ENCODE results near the gene ADSL. TPM values are rescaled to one million over a fixed set of nuclear protein-coding genes. Genes with fewer than 3 reads are reported as not detected.
A peak's percentile ranks its signal among the peaks of the same experiment; 100 is the strongest.

Gene ADSL
- total and polyA plus RNA-seq, 2 experiments from 2014 or later, result 72.5 to 123 TPM

GRCh38 chr22:40335358-40335757, 10.9 kb upstream of the ADSL start:
- no peaks in the 10 kb centered on the region for H4K20me1 ChIP-seq (ENCODE audit: insufficient read depth)
- no peak overlapping the region for H3K4me2 ChIP-seq (ENCODE audit: unreplicated experiment)
- no peak overlapping the region for H2AFZ ChIP-seq
- H3K27me3 ChIP-seq (replicated peaks; ENCODE audit: insufficient read depth), result no peaks in the 10 kb centered on the region
- no peak overlapping the region for H3K4me3 ChIP-seq
- no peaks in the 10 kb centered on the region for H3K9me3 ChIP-seq (ENCODE audit: low read depth)
- no peaks in the 10 kb centered on the region for H3K79me2 ChIP-seq (ENCODE audit: insufficient read depth)
- no peaks in the 10 kb centered on the region for H3F3A ChIP-seq (ENCODE audit: insufficient read depth)
- H3K36me3 ChIP-seq (ENCODE audit: low read depth), result 0 out of 2 replicates have a peak, but pooled peaks cover 2% of the 10 kb centered on the region
- no peak for TF ChIP-seq EZH2phosphoT487 (IDR thresholded peaks at IDR 0.05; ENCODE audit: insufficient read depth, low read depth)
- TF ChIP-seq EZH2 (IDR thresholded peaks at IDR 0.05; ENCODE audit: insufficient read depth, poor library complexity, severe bottlenecking), result no peak
- H3K9me2 ChIP-seq (ENCODE audit: insufficient read depth), result no peaks in the 10 kb centered on the region
- peak; percentile 12 for DNase-seq
- in situ Hi-C loops (cut with MboI), result loop anchor here (25.0 kb wide), 1 partner anchor 773 kb away; the partner anchor contains the start of gene CACNA1I
- no peak overlapping the region for H3K9ac ChIP-seq
- 18 to 21% methylated on average over 2 of the region's 2 CpGs for WGBS, 2 experiments (ENCODE audit: low coverage in 1 of 2, low lambda C conversion rate in 2 of 2, missing lambda C conversion rate in 2 of 2)
- no peaks in the 10 kb centered on the region for H3K4me1 ChIP-seq (ENCODE audit: insufficient read depth)
- no peak overlapping the region for H3K27ac ChIP-seq

- WGBS, 2 experiments (ENCODE audit: low coverage in 1 of 2, low lambda C conversion rate in 2 of 2, missing lambda C conversion rate in 2 of 2), result 97 to 98% methylated on average over 5 of the region's 5 CpGs
- H3K79me2 ChIP-seq (ENCODE audit: insufficient read depth), result no peaks in the 10 kb centered on the region
- H3K27me3 ChIP-seq (replicated peaks; ENCODE audit: insufficient read depth), result no peaks in the 10 kb centered on the region
- H3K4me2 ChIP-seq (ENCODE audit: unreplicated experiment), result no peak overlapping the region
- no peaks in the 10 kb centered on the region for H3K9me3 ChIP-seq (ENCODE audit: low read depth)
- no peak for TF ChIP-seq EZH2 (IDR thresholded peaks at IDR 0.05; ENCODE audit: insufficient read depth, poor library complexity, severe bottlenecking)
- no peak for TF ChIP-seq EZH2phosphoT487 (IDR thresholded peaks at IDR 0.05; ENCODE audit: insufficient read depth, low read depth)
- no peaks in the 10 kb centered on the region for H3K9me2 ChIP-seq (ENCODE audit: insufficient read depth)
- no peak overlapping the region for H3K9ac ChIP-seq
- DNase-seq, result no peak
- H3K36me3 ChIP-seq (ENCODE audit: low read depth), result no peaks in the 10 kb centered on the region
- H3K4me3 ChIP-seq, result no peak overlapping the region
- H3F3A ChIP-seq (ENCODE audit: insufficient read depth), result 0 out of 2 replicates have a peak, but pooled peaks cover 11% of the 10 kb centered on the region
- in situ Hi-C loops (cut with MboI), result loop anchor here (10.0 to 25.0 kb wide), 2 partner anchors 295 to 778 kb away; partner anchors contain the start of gene CACNA1I
- no peaks in the 10 kb centered on the region for H4K20me1 ChIP-seq (ENCODE audit: insufficient read depth)
- H3K27ac ChIP-seq, result no peak overlapping the region
- no peak overlapping the region for H2AFZ ChIP-seq
- 0 out of 2 replicates have a peak, but pooled peaks cover under 1% of the 10 kb centered on the region for H3K4me1 ChIP-seq (ENCODE audit: insufficient read depth)
Measured at GRCh38 chr22:40340044-40340443, 6.3 kb upstream of the ADSL start.

- Histone ChIP-seq H3K4me3 (no peak overlapping the region), H3K27ac (no peak overlapping the region), H3F3A (ENCODE audit: insufficient read depth) (0 out of 2 replicates have a peak, but pooled peaks cover 13% of the 10 kb centered on the region), H3K9me2 (ENCODE audit: insufficient read depth) (no peaks in the 10 kb centered on the region), H3K4me1 (ENCODE audit: insufficient read depth) (0 out of 2 replicates have a peak, but pooled peaks cover 3% of the 10 kb centered on the region), H3K79me2 (ENCODE audit: insufficient read depth) (no peaks in the 10 kb centered on the region), H4K20me1 (ENCODE audit: insufficient read depth) (no peaks in the 10 kb centered on the region), H2AFZ (no peak overlapping the region), H3K4me2 (ENCODE audit: unreplicated experiment) (no peak overlapping the region), H3K27me3 (replicated peaks; ENCODE audit: insufficient read depth) (no peaks in the 10 kb centered on the region), H3K9me3 (ENCODE audit: low read depth) (no peaks in the 10 kb centered on the region), H3K36me3 (ENCODE audit: low read depth) (no peaks in the 10 kb centered on the region), H3K9ac (no peak overlapping the region)
- DNase-seq, result no peak
- WGBS, 2 experiments (ENCODE audit: low coverage in 1 of 2, low lambda C conversion rate in 2 of 2, missing lambda C conversion rate in 2 of 2), result 49 to 51% methylated on average over 4 of the region's 4 CpGs
- in situ Hi-C loops (cut with MboI), result loop anchor here (10.0 to 25.0 kb wide), 2 partner anchors 297 to 779 kb away; partner anchors contain the start of gene CACNA1I
- no peak for TF ChIP-seq EZH2phosphoT487 (IDR thresholded peaks at IDR 0.05; ENCODE audit: insufficient read depth, low read depth)
- no peak for TF ChIP-seq EZH2 (IDR thresholded peaks at IDR 0.05; ENCODE audit: insufficient read depth, poor library complexity, severe bottlenecking)
Measured at GRCh38 chr22:40341604-40342003, 4.7 kb upstream of the ADSL start.

GRCh38 chr22:40342521-40342920, 3.8 kb upstream of the ADSL start:
- Histone ChIP-seq H3K36me3 (ENCODE audit: low read depth) (no peaks in the 10 kb centered on the region), H3K27me3 (replicated peaks; ENCODE audit: insufficient read depth) (no peaks in the 10 kb centered on the region), H2AFZ (no peak overlapping the region), H3F3A (ENCODE audit: insufficient read depth) (0 out of 2 replicates have a peak, but pooled peaks cover 22% of the 10 kb centered on the region), H3K9ac (no peak overlapping the region), H3K79me2 (ENCODE audit: insufficient read depth) (peaks cover 7% of the 10 kb centered on the region), H3K4me3 (no peak overlapping the region), H4K20me1 (ENCODE audit: insufficient read depth) (no peaks in the 10 kb centered on the region), H3K4me2 (ENCODE audit: unreplicated experiment) (no peak overlapping the region), H3K4me1 (ENCODE audit: insufficient read depth) (0 out of 2 replicates have a peak, but pooled peaks cover 7% of the 10 kb centered on the region), H3K9me3 (ENCODE audit: low read depth) (no peaks in the 10 kb centered on the region), H3K27ac (no peak overlapping the region), H3K9me2 (ENCODE audit: insufficient read depth) (no peaks in the 10 kb centered on the region)
- WGBS, 2 experiments (ENCODE audit: low coverage in 1 of 2, low lambda C conversion rate in 2 of 2, missing lambda C conversion rate in 2 of 2), result 58 to 66% methylated on average over 9 of the region's 9 CpGs
- no peak for TF ChIP-seq EZH2phosphoT487 (IDR thresholded peaks at IDR 0.05; ENCODE audit: insufficient read depth, low read depth)
- no peak for TF ChIP-seq EZH2 (IDR thresholded peaks at IDR 0.05; ENCODE audit: insufficient read depth, poor library complexity, severe bottlenecking)
- in situ Hi-C loops (cut with MboI), result loop anchor here (10.0 to 25.0 kb wide), 2 partner anchors 298 to 780 kb away; partner anchors contain the start of gene CACNA1I
- DNase-seq, result no peak

Data from GM23248 (cell line).